Measurements from ENCODE around the gene SCML1.
A peak's percentile ranks its signal among the peaks of the same experiment; 100 is the strongest.

The SCML1 gene, protein sequence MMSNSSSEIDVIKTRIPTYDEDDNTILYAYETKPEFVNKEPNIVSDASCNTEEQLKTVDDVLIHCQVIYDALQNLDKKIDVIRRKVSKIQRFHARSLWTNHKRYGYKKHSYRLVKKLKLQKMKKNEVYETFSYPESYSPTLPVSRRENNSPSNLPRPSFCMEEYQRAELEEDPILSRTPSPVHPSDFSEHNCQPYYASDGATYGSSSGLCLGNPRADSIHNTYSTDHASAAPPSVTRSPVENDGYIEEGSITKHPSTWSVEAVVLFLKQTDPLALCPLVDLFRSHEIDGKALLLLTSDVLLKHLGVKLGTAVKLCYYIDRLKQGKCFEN

DNA sequence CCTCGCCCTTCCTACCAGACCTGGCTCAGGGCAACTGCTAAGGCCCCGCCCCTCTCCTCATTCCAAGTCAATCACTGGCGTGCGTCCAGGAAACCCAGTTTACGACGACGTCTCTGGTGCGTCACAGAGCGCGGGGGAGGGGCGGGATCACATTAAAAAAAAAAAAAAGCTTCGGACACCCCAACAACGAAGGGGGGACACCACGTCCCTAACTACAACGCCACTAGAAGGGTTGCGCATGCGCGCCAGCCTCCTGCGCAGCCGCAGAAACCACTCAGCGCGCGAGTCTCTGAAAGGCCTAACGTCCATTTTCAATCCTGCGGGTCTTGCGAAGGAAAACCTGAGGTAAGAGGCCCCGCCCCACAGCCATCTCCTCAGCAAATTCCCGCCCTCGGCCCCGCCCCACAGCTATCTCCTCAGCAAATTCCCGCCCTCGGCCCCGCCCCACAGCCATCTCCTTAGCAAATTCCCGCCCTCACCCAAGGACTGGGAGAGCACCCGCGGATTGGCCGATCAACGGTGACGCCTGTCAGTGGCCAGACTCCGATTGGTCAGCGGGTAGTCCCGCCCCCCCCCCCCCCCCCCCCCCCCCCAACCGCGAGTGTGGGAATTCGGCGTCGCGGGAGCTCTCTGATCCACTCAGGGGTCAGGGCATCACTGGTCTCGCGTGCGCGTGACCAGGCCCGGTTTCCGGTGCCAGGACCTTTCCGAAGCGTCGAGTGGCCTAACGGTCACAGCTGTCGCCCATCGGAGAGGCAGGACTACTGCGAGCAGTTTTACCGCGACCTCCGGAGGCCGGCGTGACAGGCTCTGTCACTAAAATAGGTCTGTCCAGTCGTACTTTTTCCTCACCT, at the start of gene SCML1:
Gene SCML1 (plus strand): TSS at position 638 of the 854 bp plus-strand sequence. CDS start 6,694 bp downstream, outside the sequence.
- peak; percentile 71 to 73 for DNase-seq (ENCODE audit: low read depth in 1 of 2, low spot score in 1 of 2)

DNA sequence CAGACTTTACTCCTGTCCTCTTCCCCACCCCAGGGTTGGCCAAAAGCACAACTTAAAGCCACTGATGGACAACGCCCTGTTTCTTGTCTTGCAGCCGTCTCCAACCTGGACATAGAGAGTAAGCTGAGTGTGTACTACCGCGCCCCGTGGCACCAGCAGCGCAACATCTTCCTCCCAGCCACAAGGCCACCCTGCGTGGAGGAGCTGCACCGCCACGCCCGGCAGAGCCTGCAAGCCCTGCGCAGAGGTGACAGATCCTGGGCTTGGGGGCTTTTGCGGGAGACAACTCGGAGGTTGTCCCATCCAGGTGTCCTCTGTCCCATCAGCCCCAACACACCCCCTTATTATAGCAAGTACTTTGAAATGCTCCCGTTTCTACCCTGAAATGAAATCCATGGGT, 49.6 kb upstream of the SCML1 start:
- no peak for DNase-seq (ENCODE audit: low read depth in 1 of 2, low spot score in 1 of 2)

- DNase-seq (ENCODE audit: low read depth in 1 of 2, low spot score in 1 of 2) = no peak
These were observed 47.3 kb upstream of the SCML1 start for GRCh38 chrX:17689971-17690409.

DNA sequence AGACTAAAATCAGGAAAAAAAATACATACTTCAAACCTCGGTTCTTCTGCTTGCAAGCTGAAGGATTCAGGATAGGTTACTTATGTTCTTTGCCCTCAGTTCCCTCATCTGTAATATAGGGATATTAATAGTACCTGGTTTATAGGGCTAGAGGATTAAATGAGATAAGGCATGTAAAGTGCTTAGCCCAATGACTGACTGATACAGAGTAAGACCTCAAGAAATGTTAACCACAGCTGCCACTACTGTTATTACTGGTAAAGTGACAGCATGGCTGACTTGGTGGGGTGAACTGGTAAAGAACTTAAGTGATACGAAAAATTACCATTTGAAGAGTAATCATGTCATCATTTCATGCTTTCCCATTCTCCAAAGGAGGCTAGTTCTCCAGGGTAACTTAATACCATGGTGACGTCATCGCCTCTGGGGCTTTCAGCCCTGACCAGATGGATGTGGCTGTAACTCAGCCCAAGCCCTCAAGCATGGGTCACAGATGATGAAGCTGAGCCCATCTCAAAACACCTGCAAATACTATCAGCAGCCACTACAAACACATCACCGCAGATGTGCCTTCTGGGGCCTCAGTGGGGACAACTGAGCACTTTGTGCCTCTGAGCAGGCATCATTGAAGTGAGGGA, 44.5 kb upstream of the SCML1 start:
- no peak for DNase-seq (ENCODE audit: low read depth in 1 of 2, low spot score in 1 of 2)

DNA sequence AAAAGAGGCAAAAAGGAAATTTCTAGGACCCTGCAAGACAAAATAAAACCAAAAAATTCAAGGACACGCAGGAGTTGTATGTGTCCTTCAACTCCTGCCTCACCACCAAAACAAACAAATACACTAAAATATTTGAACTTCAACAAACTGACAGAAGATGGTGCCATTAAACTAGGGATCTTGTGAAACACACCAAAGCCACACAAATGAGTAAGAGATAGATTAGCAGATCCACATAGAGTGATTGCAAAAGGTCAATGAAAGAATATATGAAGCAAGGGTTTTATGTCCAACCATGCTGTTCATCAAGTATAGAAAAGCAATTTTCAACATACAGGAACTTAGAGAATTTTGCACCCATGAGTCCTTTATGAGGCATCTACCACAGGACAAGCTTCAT, 40.1 kb upstream of the SCML1 start:
- no peak for DNase-seq (ENCODE audit: low read depth in 1 of 2, low spot score in 1 of 2)

- DNase-seq (ENCODE audit: low read depth in 1 of 2, low spot score in 1 of 2) = no peak
These were observed 36.3 kb upstream of the SCML1 start for GRCh38 chrX:17700976-17701375.

DNA sequence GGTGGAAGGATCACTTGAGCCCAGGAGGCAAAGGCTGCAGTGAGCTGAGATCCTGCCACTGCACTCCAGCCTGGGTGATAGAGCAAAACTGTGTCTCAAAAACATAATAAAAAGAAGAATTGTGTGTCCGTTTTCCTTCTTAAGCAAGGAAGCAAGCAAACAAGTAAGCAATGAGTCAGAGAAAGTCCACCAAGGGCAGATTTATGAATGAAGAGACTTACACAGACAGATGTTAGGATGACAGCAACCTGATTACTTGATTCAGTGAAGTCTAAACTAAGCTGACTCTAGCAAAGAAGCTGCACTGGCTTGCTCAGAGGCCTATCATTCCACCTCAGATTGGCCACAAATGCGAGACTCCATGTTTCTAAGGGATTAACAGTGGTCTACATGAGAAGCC, 34.1 kb upstream of the SCML1 start:
- no peak for DNase-seq (ENCODE audit: low read depth in 1 of 2, low spot score in 1 of 2)

GRCh38 chrX:17705211-17705610, 32.1 kb upstream of the SCML1 start:
- DNase-seq (ENCODE audit: low read depth in 1 of 2, low spot score in 1 of 2) = no peak

GRCh38 chrX:17706676-17707075, 30.6 kb upstream of the SCML1 start:
- no peak for DNase-seq (ENCODE audit: low read depth in 1 of 2, low spot score in 1 of 2)

GRCh38 chrX:17707731-17708130, 29.6 kb upstream of the SCML1 start:
- no peak for DNase-seq (ENCODE audit: low read depth in 1 of 2, low spot score in 1 of 2)

GRCh38 chrX:17710871-17711301, 26.4 kb upstream of the SCML1 start:
- no peak for DNase-seq (ENCODE audit: low read depth in 1 of 2, low spot score in 1 of 2)

DNA sequence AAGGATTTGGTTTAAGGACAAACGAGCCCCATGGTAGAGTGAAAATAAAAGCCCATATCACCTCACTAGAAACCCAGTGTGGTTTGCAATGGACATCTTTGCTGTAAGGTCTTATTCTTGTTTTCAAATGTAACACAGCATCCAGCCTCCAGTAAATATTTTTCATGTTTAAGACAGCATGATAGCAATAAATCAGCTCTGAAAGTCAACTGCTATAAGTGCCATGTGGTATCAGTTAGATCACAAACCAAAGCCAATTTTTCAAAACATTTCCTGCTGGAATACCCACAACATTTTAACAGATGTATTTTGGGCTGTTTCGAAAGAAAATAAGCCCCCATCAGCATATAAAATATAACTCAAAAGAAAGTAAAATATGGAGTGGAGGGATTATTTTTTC, 24.0 kb upstream of the SCML1 start:
- DNase-seq (ENCODE audit: low read depth in 1 of 2, low spot score in 1 of 2) = no peak

DNA sequence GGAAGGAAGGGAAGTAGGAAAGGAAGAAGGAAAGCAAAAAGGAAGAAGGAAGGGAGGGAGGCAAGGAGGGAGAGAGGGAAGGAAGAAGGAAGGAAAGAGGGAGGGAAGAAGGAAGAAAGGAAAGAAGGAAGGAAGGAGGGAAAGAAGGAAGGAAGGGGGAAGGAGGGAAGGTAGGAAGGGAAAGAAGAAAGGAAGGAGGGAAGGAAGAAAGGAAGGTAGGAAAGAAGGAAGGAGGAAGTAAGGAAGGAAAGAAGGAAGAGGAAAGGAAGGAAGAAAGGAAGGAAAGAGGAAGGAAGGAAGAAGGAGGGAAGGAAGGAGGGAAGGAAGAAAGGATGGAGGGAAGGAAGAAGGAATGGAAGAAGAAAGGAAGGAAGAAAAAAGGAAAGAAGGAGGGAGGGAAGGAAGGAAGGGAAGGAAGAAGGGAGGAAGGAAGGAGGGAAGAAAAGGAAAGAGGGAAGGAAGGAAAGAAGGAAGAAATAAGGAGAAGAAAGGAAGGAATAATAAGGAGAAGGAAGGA, 18.6 kb upstream of the SCML1 start:
- no peak for DNase-seq (ENCODE audit: low read depth in 1 of 2, low spot score in 1 of 2)

- no peak for DNase-seq (ENCODE audit: low read depth in 1 of 2, low spot score in 1 of 2)
These were observed 17.6 kb upstream of the SCML1 start for GRCh38 chrX:17719711-17720110.

GRCh38 chrX:17721715-17722114, 15.6 kb upstream of the SCML1 start:
- DNase-seq (ENCODE audit: low read depth in 1 of 2, low spot score in 1 of 2) = no peak

DNA sequence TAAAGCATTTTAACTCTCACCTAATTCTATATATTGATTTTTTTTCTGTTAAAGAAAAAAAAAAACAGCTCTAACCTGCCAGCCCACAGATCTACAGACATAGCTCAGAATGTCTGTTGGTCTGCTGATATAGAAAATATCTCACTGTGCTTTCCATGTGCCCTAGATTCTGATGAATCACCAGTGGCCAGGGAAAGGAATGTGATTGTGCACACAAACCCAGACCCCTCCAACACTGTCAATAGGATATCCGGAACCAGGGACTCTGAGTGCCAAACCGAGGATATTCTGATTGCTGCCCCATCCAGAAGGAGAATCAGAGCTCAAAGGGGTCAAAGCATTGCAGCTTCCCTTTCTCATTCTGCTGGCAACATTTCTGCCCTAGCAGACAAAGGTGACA, 12.1 kb upstream of the SCML1 start:
- no peak for DNase-seq (ENCODE audit: low read depth in 1 of 2, low spot score in 1 of 2)

DNA sequence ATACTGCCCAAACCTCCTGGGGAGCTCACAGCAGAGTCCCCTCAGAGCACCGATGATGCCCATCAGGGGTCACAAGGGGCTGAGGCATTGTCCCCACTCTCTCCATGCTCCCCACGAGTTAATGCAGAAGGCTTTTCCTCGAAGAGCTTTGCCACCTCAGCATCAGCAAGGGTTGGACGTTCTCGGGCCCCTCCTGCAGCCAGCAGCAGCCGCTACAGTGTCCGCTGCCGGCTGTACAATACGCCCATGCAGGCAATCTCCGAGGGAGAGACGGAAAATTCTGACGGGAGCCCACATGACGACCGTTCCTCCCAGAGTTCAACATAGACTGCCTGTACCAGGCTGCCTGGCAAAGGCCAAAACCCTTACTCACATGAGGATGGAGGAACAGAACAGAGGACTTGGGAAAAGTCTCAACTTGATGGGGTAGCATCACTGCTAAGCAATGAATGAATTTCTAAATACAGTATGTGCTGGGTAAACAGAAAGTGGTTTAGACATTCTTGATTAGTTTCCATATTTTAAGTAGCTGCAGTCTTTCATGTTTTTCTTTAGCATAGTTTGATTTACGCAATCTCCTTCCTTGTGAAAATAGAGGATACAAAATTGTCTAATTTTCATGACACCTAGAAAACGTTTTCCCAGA, 5.0 kb upstream of the SCML1 start:
- no peak for DNase-seq (ENCODE audit: low read depth in 1 of 2, low spot score in 1 of 2)

DNA sequence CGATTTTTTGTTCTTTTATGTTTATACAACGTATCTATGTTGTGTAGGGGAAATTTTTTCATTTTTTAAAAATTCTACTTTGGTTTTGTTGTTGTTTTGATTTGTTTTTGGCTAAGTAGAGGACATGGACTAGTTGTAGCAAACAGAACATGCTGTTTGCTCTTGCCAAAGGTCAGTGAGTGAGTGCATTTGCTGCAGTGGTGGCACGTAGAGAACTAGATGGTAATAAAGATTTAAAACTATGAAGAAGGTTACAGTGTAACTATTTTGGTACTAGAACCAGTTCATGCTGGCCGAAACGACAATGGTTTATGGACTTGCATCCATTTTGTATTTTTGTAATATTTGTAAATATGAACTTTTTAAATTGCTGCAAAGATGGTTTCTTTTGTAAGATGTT, 1.9 kb upstream of the SCML1 start:
- DNase-seq (ENCODE audit: low read depth in 1 of 2, low spot score in 1 of 2) = no peak

- DNase-seq (ENCODE audit: low read depth in 1 of 2, low spot score in 1 of 2) = no peak
These were observed 826 bp upstream of the SCML1 start for GRCh38 chrX:17736478-17736855.

DNA sequence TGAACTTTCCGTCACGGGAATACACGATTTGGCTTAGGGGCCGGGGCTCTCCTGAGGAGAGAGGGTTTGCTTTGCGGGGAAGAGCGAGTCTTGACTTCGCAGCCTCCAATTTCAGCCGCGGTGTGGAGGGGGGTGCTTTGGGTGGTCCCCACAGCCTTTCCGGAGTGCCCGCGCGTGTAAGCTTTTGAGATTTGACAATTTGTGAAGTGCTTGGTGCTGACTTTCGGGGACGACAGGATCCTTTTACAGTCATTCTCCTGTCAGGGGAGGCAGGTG, 355 bp downstream of the SCML1 start:
- peak in 1 of 2 donors; percentile 8 for DNase-seq (ENCODE audit: low read depth in 1 of 2, low spot score in 1 of 2)

GRCh38 chrX:17737986-17738713, 857 bp downstream of the SCML1 start:
- peak; percentile 3 to 9 for DNase-seq (ENCODE audit: low read depth in 1 of 2, low spot score in 1 of 2)
